RPMI8226 (cell line): ENCODE measurements around the gene PLXNA2.
A peak's percentile ranks its signal among the peaks of the same experiment; 100 is the strongest.

Experiments used
- DNase-seq: peaks from one replicate; pipeline ENCODE4 v3.0.0-alpha.2; 2015

The PLXNA2 gene

GRCh38 chr1:208136459-208137182 is 107.6 kb downstream of the PLXNA2 start:
- no peak for DNase-seq

GRCh38 chr1:208135354-208135753 is 108.8 kb downstream of the PLXNA2 start:
- DNase-seq, result no peak

- DNase-seq, result no peak
Measured at GRCh38 chr1:208134491-208134890, 109.7 kb downstream of the PLXNA2 start.

GRCh38 chr1:208133355-208133754 is 110.8 kb downstream of the PLXNA2 start:
- no peak for DNase-seq

- peak; percentile 93 for DNase-seq
Measured at GRCh38 chr1:208132287-208132882, 111.8 kb downstream of the PLXNA2 start.

- DNase-seq, result no peak
Measured at GRCh38 chr1:208131621-208132286, 112.4 kb downstream of the PLXNA2 start.

- no peak for DNase-seq
Measured at GRCh38 chr1:208129487-208129886, 114.7 kb downstream of the PLXNA2 start.

GRCh38 chr1:208129060-208129459 is 115.1 kb downstream of the PLXNA2 start:
- DNase-seq, result no peak

- no peak for DNase-seq
Measured at GRCh38 chr1:208127792-208128529, 116.2 kb downstream of the PLXNA2 start.

GRCh38 chr1:208127284-208127683 is 116.9 kb downstream of the PLXNA2 start:
- DNase-seq, result no peak

GRCh38 chr1:208126108-208126507 is 118.1 kb downstream of the PLXNA2 start:
- no peak for DNase-seq

GRCh38 chr1:208122612-208123358 is 121.4 kb downstream of the PLXNA2 start:
- no peak for DNase-seq

- DNase-seq, result no peak
Measured at GRCh38 chr1:208121813-208122364, 122.3 kb downstream of the PLXNA2 start.

- DNase-seq, result no peak
Measured at GRCh38 chr1:208120431-208120790, 123.8 kb downstream of the PLXNA2 start.

GRCh38 chr1:208118841-208119606 is 125.2 kb downstream of the PLXNA2 start:
- no peak for DNase-seq

GRCh38 chr1:208118306-208118705 is 125.9 kb downstream of the PLXNA2 start:
- no peak for DNase-seq

GRCh38 chr1:208117826-208118225 is 126.4 kb downstream of the PLXNA2 start:
- no peak for DNase-seq

- DNase-seq, result no peak
Measured at GRCh38 chr1:208117409-208117808, 126.8 kb downstream of the PLXNA2 start.

- no peak for DNase-seq
Measured at GRCh38 chr1:208115924-208116640, 128.1 kb downstream of the PLXNA2 start.

- no peak for DNase-seq
Measured at GRCh38 chr1:208113011-208113410, 131.2 kb downstream of the PLXNA2 start.

- no peak for DNase-seq
Measured at GRCh38 chr1:208112401-208112800, 131.8 kb downstream of the PLXNA2 start.
